Measurements from ENCODE around the gene PRUNE2. TPM values are rescaled to one million over a fixed set of nuclear protein-coding genes. Genes with fewer than 3 reads are reported as not detected.

The PRUNE2 gene
- total and polyA plus RNA-seq, 8 donors, result 1.4 to 19.1 (median 4.6) TPM

- no peak overlapping the region for H3K4me3 ChIP-seq
- 97 to 100% methylated on average over 4 of the region's 4 CpGs for WGBS, 2 donors
- DNase-seq, result no peak
- H3K27ac ChIP-seq, result no peak overlapping the region
- H3K36me3 ChIP-seq, result no peaks in the 10 kb centered on the region
- no peaks in the 10 kb centered on the region for H3K27me3 ChIP-seq
- ATAC-seq, result no peak
- peaks cover 0 to 6% (median 0%) of the 10 kb centered on the region in 3 donors for H3K4me1 ChIP-seq
- no peaks in the 10 kb centered on the region for H3K9me3 ChIP-seq
- TF ChIP-seq CTCF (IDR thresholded peaks at IDR 0.05), result no peak
- intact Hi-C loops (cut with DNase I), result no loop called here
- no peak for FAIRE-seq
Observed at GRCh38 chr9:76608575-76609273, 297.2 kb downstream of the PRUNE2 start.

- no peaks in the 10 kb centered on the region for H3K27me3 ChIP-seq
- ATAC-seq (no peak), FAIRE-seq (no peak), DNase-seq (no peak)
- intact Hi-C loops (cut with DNase I), result no loop called here
- TF ChIP-seq CTCF (IDR thresholded peaks at IDR 0.05), result no peak
- 77 to 87% methylated on average over 4 of the region's 4 CpGs for WGBS, 2 donors
- H3K9me3 ChIP-seq, result no peaks in the 10 kb centered on the region
- no peak overlapping the region for H3K4me3 ChIP-seq
- H3K27ac ChIP-seq, result no peak overlapping the region
- no peaks in the 10 kb centered on the region for H3K36me3 ChIP-seq
- peaks cover 0 to 6% (median 0%) of the 10 kb centered on the region in 3 donors for H3K4me1 ChIP-seq
Observed at GRCh38 chr9:76607730-76608436, 298.0 kb downstream of the PRUNE2 start.

GRCh38 chr9:76605321-76605900 is 300.5 kb downstream of the PRUNE2 start:
- H3K9me3 ChIP-seq, result no peaks in the 10 kb centered on the region
- FAIRE-seq (no peak), ATAC-seq (no peak), DNase-seq (no peak)
- H3K4me1 ChIP-seq, result peaks cover 0 to 6% (median 0%) of the 10 kb centered on the region in 3 donors
- H3K27me3 ChIP-seq, result no peaks in the 10 kb centered on the region
- H3K27ac ChIP-seq, result no peak overlapping the region
- WGBS, 2 donors, result 79 to 84% methylated on average over 5 of the region's 5 CpGs
- H3K4me3 ChIP-seq, result no peak overlapping the region
- intact Hi-C loops (cut with DNase I), result no loop called here
- TF ChIP-seq CTCF (IDR thresholded peaks at IDR 0.05), result no peak
- no peaks in the 10 kb centered on the region for H3K36me3 ChIP-seq

GRCh38 chr9:76603931-76604570 is 301.9 kb downstream of the PRUNE2 start:
- DNase-seq (no peak), ATAC-seq (no peak), FAIRE-seq (no peak)
- no peak for TF ChIP-seq CTCF (IDR thresholded peaks at IDR 0.05)
- no peaks in the 10 kb centered on the region for H3K36me3 ChIP-seq
- intact Hi-C loops (cut with DNase I), result no loop called here
- H3K27ac ChIP-seq, result no peak overlapping the region
- no peaks in the 10 kb centered on the region for H3K27me3 ChIP-seq
- H3K4me1 ChIP-seq, result no peaks in the 10 kb centered on the region
- 93 to 95% methylated on average over 3 of the region's 3 CpGs for WGBS, 2 donors
- H3K9me3 ChIP-seq, result no peaks in the 10 kb centered on the region
- H3K4me3 ChIP-seq, result no peak overlapping the region
